K562 (cell line): ENCODE measurements around the gene DPH2. TPM values are rescaled to one million over a fixed set of nuclear protein-coding genes. Genes with fewer than 3 reads are reported as not detected.

Experiments
- ATAC-seq: fragments of 200-7000 bp; cut with Tn5 transposase; 3 replicates; pipeline ENCODE4 v1.9.1; 2020; ENCODE audit warnings: moderate library complexity
- BruUV-seq: library from RNA; stranded (reverse); fragments of 400-500 nt; replicated peaks from 2 replicates; lab custom pipeline; 2021; lab: Mats Ljungman, UMichigan
- CTCF ChIA-PET: fragments of 300-600 bp; formaldehyde crosslinking; extraction: SDS; loops from one replicate; lab custom pipeline; 2021; ENCODE audit warnings: low intra/inter-chr PET ratio; lab: Yijun Ruan, JAX
- POLR2A ChIA-PET: fragments of 300-600, 350-650 bp; sonication (Branson Sonifier 250); formaldehyde crosslinking; extraction: SDS; loops from one replicate; lab custom pipeline; 2021; ENCODE audit warnings: antibody characterized with exemption, inconsistent platforms; lab: Yijun Ruan, JAX
- DNase-seq, 4 experiments: peaks; one replicate each; pipeline versions ENCODE4 v3.0.0 to v3.0.0-alpha.2; 2011 to 2018; ENCODE audit warnings: low spot score in 3 of 4, mixed read lengths in 3 of 4; ENCODE audit errors: extremely low read depth in 1 of 4
- FAIRE-seq: peaks from 2 replicates; lab custom pipeline; 2011; peaks lifted over from hg19 to GRCh38; lab: Jason Lieb, UNC
- H2AFZ ChIP-seq: 2 replicates; pipeline ENCODE4 v1.6.0; 2011; ENCODE audit warnings: low read depth, low read length, control low read depth, inconsistent platforms
- H3K27ac ChIP-seq: fragments of 200-600 bp; 3 replicates; pipeline ENCODE4 v1.8.0; 2011; ENCODE audit warnings: low read depth, mild to moderate bottlenecking, control low read depth, inconsistent platforms, low read length, moderate library complexity, mixed read lengths; ENCODE audit errors: extremely low read depth
- H3K27me3 ChIP-seq, 2 experiments: fragments of 300-600 bp in 1 of 2; 2 replicates in 1 of 2; 3 replicates in 1 of 2; pipeline versions ENCODE4 v1.6.0 to v1.8.0; 2011; ENCODE audit warnings: inconsistent platforms in 2 of 2, low read length in 2 of 2, mild to moderate bottlenecking in 1 of 2, mixed read lengths in 1 of 2, moderate library complexity in 1 of 2; ENCODE audit not compliant: control insufficient read depth in 2 of 2, insufficient read depth in 2 of 2
- H3K36me3 ChIP-seq: fragments of 300-600 bp; 3 replicates; pipeline ENCODE4 v1.8.0; 2011; ENCODE audit warnings: mild to moderate bottlenecking, low read length, inconsistent platforms; ENCODE audit not compliant: control insufficient read depth, insufficient read depth
- H3K4me1 ChIP-seq, 2 experiments: fragments of 200-600 bp in 1 of 2; replicated peaks in 1 of 2; 2 replicates in 1 of 2; 3 replicates in 1 of 2; pipeline versions ENCODE4 v1.5.1 to v1.8.0; 2011; ENCODE audit warnings: inconsistent platforms in 2 of 2, low read length in 2 of 2, mild to moderate bottlenecking in 1 of 2, mixed read lengths in 1 of 2, moderate library complexity in 1 of 2; ENCODE audit not compliant: control insufficient read depth in 2 of 2, insufficient read depth in 2 of 2
- H3K4me2 ChIP-seq: 2 replicates; pipeline ENCODE4 v1.6.1; 2011; ENCODE audit warnings: low read length, control low read depth, inconsistent platforms, mixed read lengths; ENCODE audit not compliant: insufficient read depth
- H3K4me3 ChIP-seq: fragments of 200-600 bp; sonication (generic), shearing (Covaris generic); 2 replicates; pipeline ENCODE4 v1.5.1; 2016; ENCODE audit warnings: control low read depth, inconsistent platforms
- H3K79me2 ChIP-seq: fragments of 200-600 bp; 3 replicates; pipeline ENCODE4 v1.8.0; 2011; ENCODE audit warnings: low read length, inconsistent platforms; ENCODE audit not compliant: control insufficient read depth, insufficient read depth
- H3K9ac ChIP-seq, 2 experiments: 2 replicates each; pipeline versions ENCODE4 v1.6.0 to v1.6.1; 2011; ENCODE audit warnings: low read depth in 2 of 2, low read length in 2 of 2, control low read depth in 1 of 2, inconsistent platforms in 1 of 2, mild to moderate bottlenecking in 1 of 2, mixed read lengths in 1 of 2; ENCODE audit not compliant: insufficient read depth in 1 of 2
- H3K9me1 ChIP-seq: one replicate; pipeline ENCODE4 v1.6.0; 2011; ENCODE audit warnings: inconsistent platforms, mild to moderate bottlenecking, low read length, moderate library complexity; ENCODE audit not compliant: control insufficient read depth, insufficient read depth
- H3K9me3 ChIP-seq: replicated peaks from 2 replicates; pipeline ENCODE4 v1.5.1; 2011; ENCODE audit warnings: low read depth, low read length, inconsistent platforms; ENCODE audit not compliant: control insufficient read depth, insufficient read depth
- H4K20me1 ChIP-seq: replicated peaks from 2 replicates; pipeline ENCODE4 v1.6.1; 2011; ENCODE audit warnings: low read length, inconsistent platforms, mixed read lengths; ENCODE audit not compliant: control insufficient read depth, insufficient read depth
- EP300 ChIP-seq: IDR thresholded peaks from 2 replicates; pipeline ENCODE4 v1.6.1; 2012; ENCODE audit warnings: low read length, improper control_type of control experiment
- ETV6 ChIP-seq, 3 experiments: fragments of 150-350 bp in 1 of 3; sonication (generic) in 1 of 3; formaldehyde crosslinking in 1 of 3; IDR thresholded peaks; 2 replicates each; pipeline versions ENCODE4 v1.6.1 to v1.8.0; 2014 to 2022; ENCODE audit warnings: borderline replicate concordance in 2 of 3, low read depth in 2 of 3, antibody characterized with exemption in 1 of 3, low read length in 1 of 3, mild to moderate bottlenecking in 1 of 3, missing genetic modification reagents in 1 of 3
- LEF1 ChIP-seq: fragments of 450-650 bp; IDR thresholded peaks from 2 replicates; pipeline ENCODE4 v1.6.1; 2016; ENCODE audit warnings: mild to moderate bottlenecking
- MED1 ChIP-seq: sonication (generic); formaldehyde crosslinking; IDR thresholded peaks from 2 replicates; pipeline ENCODE4 v1.8.1; 2023; ENCODE audit warnings: missing genetic modification reagents, borderline replicate concordance
- POLR2G ChIP-seq: fragments of 200-400 bp; formaldehyde crosslinking; IDR thresholded peaks from 2 replicates; pipeline ENCODE4 v1.6.1; 2017; ENCODE audit warnings: low read depth, mild to moderate bottlenecking, antibody characterized with exemption, low read length, moderate library complexity
- RBFOX2 ChIP-seq: fragments of 200-400 bp; formaldehyde crosslinking; IDR thresholded peaks from 2 replicates; pipeline ENCODE4 v1.6.1; 2017; ENCODE audit warnings: low read depth, mild to moderate bottlenecking, low read length, moderate library complexity
- STAT5A ChIP-seq: IDR thresholded peaks from 2 replicates; pipeline ENCODE4 v1.6.1; 2012; ENCODE audit warnings: low read length, inconsistent platforms, borderline replicate concordance
- TFAP4 ChIP-seq: sonication (generic); formaldehyde crosslinking; IDR thresholded peaks from 2 replicates; pipeline ENCODE4 v1.8.0; 2022; ENCODE audit warnings: missing genetic modification reagents, mild to moderate bottlenecking, moderate library complexity, borderline replicate concordance
- ZNF174 ChIP-seq: fragments of 250-450 bp; sonication (Bioruptor Pico); IDR thresholded peaks from 2 replicates; pipeline ENCODE4 v1.4.0; 2020; ENCODE audit warnings: mild to moderate bottlenecking
- ZNF277 ChIP-seq: fragments of 250-450 bp; sonication (Bioruptor Pico); IDR thresholded peaks from 2 replicates; pipeline ENCODE4 v1.8.0; 2022; ENCODE audit warnings: inconsistent platforms, mild to moderate bottlenecking, moderate library complexity, borderline replicate concordance
- ZNF609 ChIP-seq: sonication (generic); formaldehyde crosslinking; IDR thresholded peaks from 2 replicates; pipeline ENCODE4 v1.8.1; 2023; ENCODE audit warnings: missing genetic modification reagents, mild to moderate bottlenecking, borderline replicate concordance
- WGBS: fragments of 100-300 bp; shearing (Covaris generic); methylation state at CpG from one replicate; pipeline ENCODE4 v1.1.6; 2016; ENCODE audit warnings: low coverage, mixed read lengths; ENCODE audit not compliant: insufficient coverage; ENCODE audit errors: missing lambda C conversion rate; 5-methylcytosine and 5-hydroxymethylcytosine counted together
- in situ Hi-C: fragments of 300-500 bp; cut with MboI; formaldehyde crosslinking; loops from 4 replicates; pipeline ENCODE4 v1.15.0; 2018; ENCODE audit warnings: inconsistent platforms, mixed read lengths
- intact Hi-C: fragments of 100-400 bp; cut with micrococcal nuclease; formaldehyde crosslinking; loops from 2 replicates; pipeline ENCODE4 v1.14.2; 2022
- polyA plus RNA-seq, 8 experiments: library from polyadenylated mRNA; depleted of rRNA in 4 of 8; stranded (reverse) in 5 of 8; unstranded in 3 of 8; fragments of >200 nt; fragmentation: Nextera tagmentation in 2 of 8; fragmentation: Illumina TruSeq in 1 of 8; extraction: Ambion mirVana in 2 of 8; extraction: Trizol in 1 of 8; gene quantifications; 2 replicates each; pipeline versions ENCODE4 v1.2.1 to v1.2.3, GENCODE V29; 2011 to 2014; ENCODE audit warnings: inconsistent platforms in 1 of 8, missing spikeins in 1 of 8
- total RNA-seq, 7 experiments: library from RNA; depleted of rRNA in 6 of 7; stranded (reverse); fragments of >200 nt in 6 of 7; fragmentation: Illumina TruSeq in 2 of 7; extraction: Trizol in 2 of 7; gene quantifications; 2 replicates each; pipeline versions ENCODE4 v1.2.1 to v1.2.3, GENCODE V29; 2011 to 2021; ENCODE audit warnings: low replicate concordance in 1 of 7

DPH2 gene
- total and polyA plus RNA-seq, 9 of the 15 experiments (the other 6 are each of a cell fraction or from before 2014, with no cell fraction given): 17.9 to 94.1 (median 68.1) TPM

GRCh38 chr1:44012941-44013609 is 43.3 kb downstream of the DPH2 start:
- FAIRE-seq: no peak
- no peaks in the 10 kb centered on the region for H3K9me1 ChIP-seq
- no peak for ATAC-seq
- 73% methylated on average over 13 of the region's 13 CpGs for WGBS
- in situ Hi-C loops (no loop called here), intact Hi-C loops (no loop called here)
- H3K9ac ChIP-seq: peak overlapping the region in 1 of 2 experiments; percentile 45; a peak in 1 of 4 replicates
- ChIA-PET POLR2A (interaction anchor here (0.5 to 3.9 kb wide), 3 partner anchors 12 to 546 kb away, joined by 3 to 29 read pairs (median 7); partner anchors contain the start of gene SLC6A9), CTCF (interaction anchor here (1.1 kb wide), 1 partner anchor 23 kb away, joined by 3 read pairs; no protein-coding TSS in a partner anchor)
- no peak for DNase-seq
- no peaks in the 10 kb centered on the region; the same call in 1 of the 2 replicates for H4K20me1 ChIP-seq
- no peak overlapping the region for H2AFZ ChIP-seq
- H3K27ac ChIP-seq: no peak overlapping the region
- H3K4me2 ChIP-seq: no peak overlapping the region
- no peak overlapping the region for H3K4me3 ChIP-seq
- no peaks in the 10 kb centered on the region for H3K9me3 ChIP-seq
- H3K36me3 ChIP-seq: no peaks in the 10 kb centered on the region
- no TSS peak for BruUV-seq
- H3K27me3 ChIP-seq: no peaks in the 10 kb centered on the region
- no peaks in the 10 kb centered on the region for H3K79me2 ChIP-seq
- peaks cover 6 to 48% of the 10 kb centered on the region in 2 experiments; a peak in 4 of 5 replicates for H3K4me1 ChIP-seq
- TF ChIP-seq ZNF277 (no peak), TFAP4 (CRISPR knock-in tag) (0 out of 2 replicates have a peak, but pooled peaks have one; percentile 22), ZNF609 (CRISPR knock-in tag) (no peak), LEF1 (no peak), MED1 (no peak), POLR2G (peak; percentile 29; the same call in 1 of the 2 replicates), ETV6 (IDR thresholded peaks at IDR 0.05; ENCODE audit: borderline replicate concordance in 1 of 2, low read depth in 2 of 2, low read length in 1 of 2) (no peak), ETV6 (CRISPR knock-in tag; IDR thresholded peaks at IDR 0.05; ENCODE audit: borderline replicate concordance) (no peak), STAT5A (no peak), RBFOX2 (0 out of 2 replicates have a peak, but pooled peaks have one; percentile 32), ZNF174 (CRISPR knock-in tag) (no peak), EP300 (no peak)
